Measurements from ENCODE around the gene KRI1.

KRI1 gene

DNA sequence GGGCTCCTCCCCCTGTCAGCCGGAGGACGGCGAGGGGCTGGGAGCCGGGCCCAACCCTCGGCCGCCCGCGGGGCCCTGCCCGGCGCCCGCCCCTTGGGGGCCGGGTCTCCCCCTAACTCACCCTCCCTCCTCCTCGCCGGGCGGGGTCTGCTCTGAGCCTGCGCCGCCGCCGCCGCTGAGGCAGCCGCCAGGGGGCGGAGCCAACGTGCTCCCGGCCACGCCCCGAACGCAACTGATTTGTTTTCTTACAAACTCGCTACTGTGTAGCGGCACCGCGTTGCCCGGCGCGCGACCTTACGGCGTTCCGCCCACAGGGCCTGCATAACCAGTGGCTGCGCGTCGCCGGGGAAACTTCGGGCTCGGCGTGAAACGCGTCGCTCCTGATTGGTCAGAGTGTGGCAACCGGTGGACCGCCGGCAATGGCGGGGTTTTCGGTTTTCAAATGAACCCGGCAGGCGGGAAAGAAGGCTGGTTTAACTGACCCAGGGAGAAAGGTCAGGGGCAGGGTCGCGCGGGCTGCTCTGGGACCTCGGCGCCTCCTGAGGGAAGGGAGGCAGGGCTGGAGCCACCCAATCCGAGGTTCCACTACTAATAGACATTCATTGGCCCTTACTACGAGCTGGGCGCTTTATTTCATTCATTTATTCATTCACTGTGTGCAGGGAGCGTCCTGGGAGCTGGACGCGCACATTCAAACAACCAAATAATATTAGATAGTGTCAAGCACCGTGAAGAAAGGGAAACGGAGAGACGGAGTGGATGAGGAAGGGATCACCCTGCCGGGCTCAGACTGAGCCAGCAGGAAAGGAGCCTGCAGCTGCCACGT lies 3.2 kb upstream of the KRI1 start, which contains the start of gene CDKN2D:
Gene CDKN2D, minus strand, starts transcription at position 154 of the 826 bp plus-strand sequence. CDS start 326 bp downstream, outside the sequence.
- peak within 1 kb of the TSS; percentile 92 for H3K9ac ChIP-seq (ENCODE audit: low read depth, low read length, poor library complexity, severe bottlenecking)
- no peaks in the 10 kb centered on the region for H3K9me2 ChIP-seq (replicated peaks; ENCODE audit: low read depth, low read length)
- H4K20me1 ChIP-seq (ENCODE audit: insufficient read depth, low read length, poor library complexity, severe bottlenecking): peaks cover 17% of the 10 kb centered on the region
- H2AFZ ChIP-seq (ENCODE audit: low read length): peak within 1 kb of the TSS; percentile 34; the same call in 1 of the 2 replicates
- H3F3A ChIP-seq (ENCODE audit: low read depth): peaks cover 10% of the 10 kb centered on the region; the same call in 1 of the 2 replicates
- H3K27me3 ChIP-seq (ENCODE audit: insufficient read depth, low read length, poor library complexity, severe bottlenecking): peaks cover 4% of the 10 kb centered on the region
- peaks cover 38% of the 10 kb centered on the region for H3K4me1 ChIP-seq (ENCODE audit: insufficient read depth, low read length, poor library complexity, severe bottlenecking)
- peaks cover 41% of the 10 kb centered on the region for H3K79me2 ChIP-seq (ENCODE audit: insufficient read depth, low read length)
- H3K9me3 ChIP-seq (ENCODE audit: insufficient read depth, low read depth, low read length): no peaks in the 10 kb centered on the region
- H3K36me3 ChIP-seq (ENCODE audit: insufficient read depth, low read length): no peaks in the 10 kb centered on the region
- H3K4me2 ChIP-seq (ENCODE audit: low read depth, low read length, poor library complexity, severe bottlenecking): peak within 1 kb of the TSS; percentile 88
- peak within 1 kb of the TSS; percentile 76 for H3K4me3 ChIP-seq (ENCODE audit: low read length, poor library complexity, severe bottlenecking)
- TF ChIP-seq, protein P1, sequence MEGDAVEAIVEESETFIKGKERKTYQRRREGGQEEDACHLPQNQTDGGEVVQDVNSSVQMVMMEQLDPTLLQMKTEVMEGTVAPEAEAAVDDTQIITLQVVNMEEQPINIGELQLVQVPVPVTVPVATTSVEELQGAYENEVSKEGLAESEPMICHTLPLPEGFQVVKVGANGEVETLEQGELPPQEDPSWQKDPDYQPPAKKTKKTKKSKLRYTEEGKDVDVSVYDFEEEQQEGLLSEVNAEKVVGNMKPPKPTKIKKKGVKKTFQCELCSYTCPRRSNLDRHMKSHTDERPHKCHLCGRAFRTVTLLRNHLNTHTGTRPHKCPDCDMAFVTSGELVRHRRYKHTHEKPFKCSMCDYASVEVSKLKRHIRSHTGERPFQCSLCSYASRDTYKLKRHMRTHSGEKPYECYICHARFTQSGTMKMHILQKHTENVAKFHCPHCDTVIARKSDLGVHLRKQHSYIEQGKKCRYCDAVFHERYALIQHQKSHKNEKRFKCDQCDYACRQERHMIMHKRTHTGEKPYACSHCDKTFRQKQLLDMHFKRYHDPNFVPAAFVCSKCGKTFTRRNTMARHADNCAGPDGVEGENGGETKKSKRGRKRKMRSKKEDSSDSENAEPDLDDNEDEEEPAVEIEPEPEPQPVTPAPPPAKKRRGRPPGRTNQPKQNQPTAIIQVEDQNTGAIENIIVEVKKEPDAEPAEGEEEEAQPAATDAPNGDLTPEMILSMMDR (conservative IDR thresholded peaks at IDR 0.05; ENCODE audit: low read length): no peak
- TF ChIP-seq EZH2phosphoT487 (IDR thresholded peaks at IDR 0.05; ENCODE audit: borderline replicate concordance): no peak

DNA sequence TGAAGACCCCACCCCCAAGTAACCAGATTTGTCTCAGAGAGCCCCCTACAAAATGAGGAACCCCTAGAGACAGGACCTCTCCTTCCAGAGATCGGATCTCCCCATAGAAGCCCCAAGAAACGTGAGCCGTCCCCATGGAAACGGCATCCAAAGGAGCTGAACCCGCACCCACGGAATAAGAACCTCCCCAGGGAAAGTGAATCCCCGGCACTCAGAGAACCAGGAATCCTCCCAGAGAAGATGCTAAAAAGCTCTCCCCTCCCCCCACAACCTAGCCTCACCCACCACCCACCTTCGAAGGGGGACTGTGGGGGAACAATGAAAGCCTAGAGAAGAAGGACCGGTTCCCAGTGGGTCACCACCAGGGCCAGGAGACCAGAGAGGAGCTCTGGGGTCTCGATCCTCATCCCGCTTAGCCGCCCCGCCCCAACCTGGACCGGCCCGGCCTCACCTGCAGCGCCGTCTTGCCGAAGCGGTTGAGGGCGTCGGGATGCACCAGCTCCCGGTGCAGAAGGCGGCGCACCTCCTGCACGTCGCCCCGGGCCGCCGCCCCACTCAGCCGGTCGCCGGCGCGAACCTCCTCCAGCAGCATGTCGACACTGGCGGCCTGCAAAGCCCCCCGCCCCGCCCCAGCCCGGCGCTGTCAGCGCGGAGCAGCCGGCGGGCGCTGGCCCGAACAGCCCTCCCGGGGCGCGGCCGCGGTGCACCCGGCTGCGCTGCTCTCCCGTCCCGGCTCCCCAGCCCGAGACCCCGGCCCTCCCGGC lies 2.4 kb upstream of the KRI1 start:
- H3K79me2 ChIP-seq (ENCODE audit: insufficient read depth, low read length): peaks cover 49% of the 10 kb centered on the region
- H3K9me3 ChIP-seq (ENCODE audit: insufficient read depth, low read depth, low read length): no peaks in the 10 kb centered on the region
- H3K4me3 ChIP-seq (ENCODE audit: low read length, poor library complexity, severe bottlenecking): peak overlapping the region; percentile 76
- TF ChIP-seq, protein P1 (conservative IDR thresholded peaks at IDR 0.05; ENCODE audit: low read length): no peak
- TF ChIP-seq EZH2phosphoT487 (IDR thresholded peaks at IDR 0.05; ENCODE audit: borderline replicate concordance): no peak
- no peaks in the 10 kb centered on the region for H3K9me2 ChIP-seq (replicated peaks; ENCODE audit: low read depth, low read length)
- peak overlapping the region; percentile 86 for H3K9ac ChIP-seq (ENCODE audit: low read depth, low read length, poor library complexity, severe bottlenecking)
- peaks cover 20% of the 10 kb centered on the region for H4K20me1 ChIP-seq (ENCODE audit: insufficient read depth, low read length, poor library complexity, severe bottlenecking)
- peaks cover 4% of the 10 kb centered on the region for H3K27me3 ChIP-seq (ENCODE audit: insufficient read depth, low read length, poor library complexity, severe bottlenecking)
- H3K4me1 ChIP-seq (ENCODE audit: insufficient read depth, low read length, poor library complexity, severe bottlenecking): peaks cover 38% of the 10 kb centered on the region
- H3K4me2 ChIP-seq (ENCODE audit: low read depth, low read length, poor library complexity, severe bottlenecking): peak overlapping the region; percentile 88
- H3K36me3 ChIP-seq (ENCODE audit: insufficient read depth, low read length): no peaks in the 10 kb centered on the region
- no peak overlapping the region for H2AFZ ChIP-seq (ENCODE audit: low read length)
- H3F3A ChIP-seq (ENCODE audit: low read depth): peaks cover 10% of the 10 kb centered on the region; the same call in 1 of the 2 replicates

DNA sequence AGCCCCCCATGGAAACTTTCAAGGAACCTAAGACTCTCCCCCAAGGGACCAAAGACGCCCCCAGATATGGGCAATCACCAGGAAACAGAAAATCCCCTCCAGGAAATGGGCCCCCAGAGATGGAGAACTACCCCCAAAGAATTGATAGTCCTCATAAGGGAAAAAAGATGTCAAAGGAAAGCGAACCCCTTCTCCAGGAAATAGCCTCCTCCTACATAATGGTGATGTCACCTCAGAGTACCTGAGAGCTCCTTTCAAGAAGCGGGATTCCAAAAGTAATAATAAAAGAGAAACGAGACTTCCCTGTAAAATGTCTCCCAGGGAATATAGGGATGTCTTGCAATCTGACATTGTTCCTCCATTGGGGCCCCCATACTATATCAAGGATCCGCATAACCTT lies 1.8 kb upstream of the KRI1 start:
- Histone ChIP-seq H3K9me2 (replicated peaks; ENCODE audit: low read depth, low read length) (no peaks in the 10 kb centered on the region), H3K9ac (ENCODE audit: low read depth, low read length, poor library complexity, severe bottlenecking) (peak overlapping the region; percentile 86), H3K27me3 (ENCODE audit: insufficient read depth, low read length, poor library complexity, severe bottlenecking) (peaks cover 4% of the 10 kb centered on the region), H3F3A (ENCODE audit: low read depth) (peaks cover 10% of the 10 kb centered on the region; the same call in 1 of the 2 replicates), H3K9me3 (ENCODE audit: insufficient read depth, low read depth, low read length) (no peaks in the 10 kb centered on the region), H2AFZ (ENCODE audit: low read length) (no peak overlapping the region), H3K4me2 (ENCODE audit: low read depth, low read length, poor library complexity, severe bottlenecking) (peak overlapping the region; percentile 88), H3K79me2 (ENCODE audit: insufficient read depth, low read length) (peaks cover 53% of the 10 kb centered on the region), H3K4me1 (ENCODE audit: insufficient read depth, low read length, poor library complexity, severe bottlenecking) (peaks cover 35% of the 10 kb centered on the region), H3K4me3 (ENCODE audit: low read length, poor library complexity, severe bottlenecking) (peak overlapping the region; percentile 76), H3K36me3 (ENCODE audit: insufficient read depth, low read length) (no peaks in the 10 kb centered on the region), H4K20me1 (ENCODE audit: insufficient read depth, low read length, poor library complexity, severe bottlenecking) (peaks cover 21% of the 10 kb centered on the region)
- TF ChIP-seq EZH2phosphoT487 (IDR thresholded peaks at IDR 0.05; ENCODE audit: borderline replicate concordance): no peak
- TF ChIP-seq, protein P1 (conservative IDR thresholded peaks at IDR 0.05; ENCODE audit: low read length): no peak
